ENCODE results near the gene PRKCA.

PRKCA gene

GRCh38 chr17:66525338-66525737, 222.9 kb downstream of the PRKCA start:
- no peak for DNase-seq

GRCh38 chr17:66526827-66527226, 224.4 kb downstream of the PRKCA start:
- no peak for DNase-seq

DNA sequence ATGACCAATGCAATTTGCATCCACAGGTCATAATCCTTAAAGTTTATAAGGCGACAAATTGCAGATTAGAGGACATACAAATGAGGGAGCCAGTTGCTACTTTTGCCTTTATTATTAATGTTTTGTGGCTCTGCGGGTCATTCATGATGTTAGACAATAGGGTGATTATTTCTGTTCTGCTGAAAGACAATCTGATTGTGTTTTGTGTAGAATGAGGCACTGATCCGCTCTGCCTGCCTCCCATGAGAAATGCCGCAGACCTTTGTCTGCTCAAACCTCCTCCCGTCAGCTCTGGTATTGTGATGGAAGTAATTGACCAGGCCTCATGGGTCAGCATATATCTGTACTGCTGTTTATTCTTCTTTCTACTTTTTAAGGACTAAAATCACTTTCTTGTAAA, 224.9 kb downstream of the PRKCA start:
- DNase-seq: no peak

DNA sequence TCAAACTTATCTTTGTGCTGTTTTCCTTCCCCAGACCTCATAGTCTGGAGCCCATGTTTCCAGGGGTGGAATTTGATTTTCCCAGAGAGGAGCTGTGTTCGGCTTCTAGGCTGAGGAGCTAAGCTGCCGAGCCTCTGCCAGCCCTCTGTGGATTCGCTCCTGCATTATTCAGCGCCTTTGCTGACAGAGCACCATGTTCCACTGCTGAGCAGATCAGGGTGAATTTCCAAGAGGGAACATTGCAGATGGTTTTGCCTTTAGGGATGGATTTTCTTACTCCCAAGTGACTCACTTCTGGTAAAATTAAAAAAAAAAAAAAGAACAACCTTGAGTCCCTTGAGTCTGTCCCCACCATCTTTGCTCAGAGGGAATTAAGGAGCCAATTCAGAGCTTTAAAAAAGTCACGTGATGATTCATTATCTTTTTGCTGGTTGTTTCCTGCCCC, 229.5 kb downstream of the PRKCA start:
- DNase-seq: no peak

DNA sequence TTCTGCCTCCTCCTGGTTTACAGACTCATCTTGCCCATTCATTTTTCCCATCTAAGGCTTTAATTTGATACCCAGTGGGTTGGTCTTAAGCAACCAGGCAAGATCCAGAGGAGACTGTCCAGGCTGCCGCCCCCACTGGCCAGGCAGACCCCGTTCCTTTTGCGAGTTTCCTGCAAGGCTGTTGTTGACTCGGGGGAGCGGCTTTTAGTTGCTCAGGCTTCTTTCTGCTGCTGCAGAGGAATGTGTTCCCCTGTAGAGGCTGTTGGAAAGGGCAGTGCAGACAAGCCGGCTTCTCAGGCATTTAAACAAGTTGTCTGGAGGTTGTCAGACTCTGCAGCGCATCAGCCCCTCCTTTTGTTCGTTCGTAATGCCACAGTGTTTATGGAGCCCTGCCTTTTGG, 231.2 kb downstream of the PRKCA start:
- DNase-seq: no peak

DNA sequence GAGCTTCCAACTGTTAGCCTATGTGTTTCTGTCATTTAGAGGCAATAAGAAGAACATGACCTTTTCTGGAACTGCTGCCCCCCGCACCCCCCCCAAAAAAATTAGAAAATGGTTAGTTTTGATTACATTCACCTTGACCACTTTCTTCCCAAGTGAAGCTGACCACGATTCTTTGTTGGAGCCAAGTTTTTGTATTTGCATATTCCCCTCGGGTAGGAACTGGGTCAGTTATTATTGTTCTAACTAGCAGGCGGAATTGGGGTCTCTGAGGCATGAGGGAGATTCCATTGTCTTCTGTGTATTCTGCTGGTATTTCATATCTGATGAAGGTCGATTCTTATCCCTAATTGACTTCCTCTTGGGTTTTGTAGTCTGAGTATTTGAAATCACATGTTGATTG, 231.6 kb downstream of the PRKCA start:
- no peak for DNase-seq

- no peak for DNase-seq
Observed at GRCh38 chr17:66535611-66536010, 233.2 kb downstream of the PRKCA start.

DNA sequence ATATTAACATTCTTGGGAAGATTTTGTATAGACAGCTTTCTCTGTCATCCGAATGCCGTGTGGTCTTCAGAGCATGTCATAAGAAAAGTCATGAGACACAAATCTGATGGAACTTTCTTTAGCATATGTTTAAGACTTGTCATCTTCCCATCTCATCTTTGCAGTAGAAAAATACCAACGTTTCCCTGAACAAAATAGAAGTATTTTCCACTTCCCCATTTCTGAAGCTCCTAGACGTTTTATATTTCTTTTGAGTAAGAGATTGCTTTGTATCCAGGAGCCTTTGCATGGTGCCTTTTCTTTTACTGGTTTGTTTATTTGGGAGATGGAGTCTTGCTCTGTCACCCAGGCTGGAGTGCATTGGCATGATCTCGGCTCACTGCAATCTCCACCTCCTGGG, 235.1 kb downstream of the PRKCA start:
- no peak for DNase-seq

DNA sequence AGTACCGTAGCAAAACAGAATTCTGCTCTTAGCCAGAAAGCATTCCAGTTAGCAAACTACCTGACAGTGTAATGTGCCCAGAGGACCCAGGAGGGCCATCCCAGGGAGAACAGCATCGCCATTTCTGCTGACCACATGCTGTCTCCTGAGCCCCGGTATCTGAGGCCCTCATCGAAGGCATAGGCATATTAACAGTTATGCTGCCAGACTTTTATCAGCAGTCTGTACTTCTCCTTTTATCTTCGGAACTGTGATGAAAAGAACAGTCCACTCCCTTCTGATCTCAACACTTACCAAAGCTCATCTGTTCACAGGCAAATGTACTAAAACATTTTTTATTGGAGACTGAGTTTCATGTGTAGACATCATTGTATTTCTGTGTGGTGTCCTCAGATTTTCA, 236.4 kb downstream of the PRKCA start:
- DNase-seq: no peak

GRCh38 chr17:66540131-66540781, 237.8 kb downstream of the PRKCA start:
- no peak for DNase-seq

DNA sequence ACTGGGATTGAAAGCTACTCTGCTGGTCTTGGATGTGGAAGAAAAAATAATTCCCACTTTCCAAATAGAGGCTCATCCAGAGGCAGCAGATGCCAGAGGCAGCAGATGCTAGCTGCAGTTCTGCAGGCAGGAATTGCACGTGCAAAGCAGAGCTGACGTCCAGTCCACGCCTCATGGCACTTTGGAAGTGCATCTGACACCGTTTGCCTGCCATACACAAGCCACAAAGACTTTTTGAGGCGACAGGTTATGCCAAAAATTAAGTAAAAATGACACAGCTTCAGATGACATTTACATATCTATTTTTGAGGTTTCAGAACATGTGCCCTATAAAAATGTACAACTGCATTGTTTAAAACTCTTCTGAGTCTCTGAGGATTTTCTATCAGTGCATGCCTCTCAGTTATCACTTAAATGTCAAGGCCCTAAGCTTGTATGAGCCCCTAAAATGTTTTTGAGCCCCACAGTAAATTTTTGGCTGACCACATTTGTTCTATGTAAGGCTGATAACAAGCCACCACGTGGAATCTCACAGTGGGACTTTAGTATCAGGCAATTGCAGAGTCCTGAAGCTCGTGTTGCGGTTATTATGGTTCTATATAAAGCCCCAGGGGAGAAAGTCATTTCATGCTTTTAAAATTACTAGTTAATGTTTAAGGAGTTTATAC, 239.2 kb downstream of the PRKCA start:
- no peak for DNase-seq

- DNase-seq: no peak
Observed at GRCh38 chr17:66542129-66542966, 239.9 kb downstream of the PRKCA start.

DNA sequence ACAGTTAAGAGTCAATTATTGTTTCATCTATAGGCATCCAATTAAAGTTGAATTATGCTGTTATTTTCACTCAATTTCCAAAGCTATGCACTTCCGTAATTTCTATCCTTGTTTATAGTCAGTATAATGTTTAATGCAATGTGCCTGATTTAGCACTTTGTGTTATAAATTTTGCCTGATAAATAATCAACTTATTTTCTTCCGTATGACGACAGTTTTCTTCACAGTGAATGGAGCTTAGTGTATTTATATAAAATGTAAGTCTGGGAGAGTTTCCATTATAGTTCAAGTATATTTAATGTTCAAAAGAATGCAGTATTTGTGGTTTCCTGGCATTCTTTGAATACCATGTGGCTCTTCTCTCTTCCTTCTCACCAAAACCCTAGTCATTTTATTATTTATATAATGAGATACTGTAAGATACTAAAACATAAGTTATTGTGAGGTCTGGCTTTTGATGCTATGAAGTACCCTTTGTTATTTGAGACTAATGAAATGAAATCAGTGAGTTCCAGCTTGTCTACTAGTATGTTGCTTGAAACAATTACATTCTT, 240.6 kb downstream of the PRKCA start:
- no peak for DNase-seq

DNA sequence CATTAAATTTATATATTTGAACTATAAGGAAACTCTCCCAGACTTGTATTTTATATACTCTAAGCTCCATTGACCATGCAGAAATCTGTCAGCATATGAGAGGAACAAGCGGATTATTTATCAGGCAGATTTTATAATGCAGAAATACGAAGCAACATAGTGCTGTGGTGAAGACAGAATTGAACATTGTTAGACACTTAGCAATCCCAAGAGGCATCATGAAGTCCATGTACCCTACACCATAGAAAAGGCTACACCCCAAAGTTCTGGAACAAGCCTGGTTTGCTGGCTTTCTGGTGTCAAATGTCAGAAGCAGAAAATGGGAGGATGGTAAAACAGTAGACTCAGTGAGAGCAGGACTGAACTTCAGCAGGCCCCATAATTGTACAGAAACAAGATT, 241.1 kb downstream of the PRKCA start:
- no peak for DNase-seq

- DNase-seq: no peak
Observed at GRCh38 chr17:66545918-66546317, 243.5 kb downstream of the PRKCA start.

GRCh38 chr17:66547151-66547865, 244.9 kb downstream of the PRKCA start:
- no peak for DNase-seq

DNA sequence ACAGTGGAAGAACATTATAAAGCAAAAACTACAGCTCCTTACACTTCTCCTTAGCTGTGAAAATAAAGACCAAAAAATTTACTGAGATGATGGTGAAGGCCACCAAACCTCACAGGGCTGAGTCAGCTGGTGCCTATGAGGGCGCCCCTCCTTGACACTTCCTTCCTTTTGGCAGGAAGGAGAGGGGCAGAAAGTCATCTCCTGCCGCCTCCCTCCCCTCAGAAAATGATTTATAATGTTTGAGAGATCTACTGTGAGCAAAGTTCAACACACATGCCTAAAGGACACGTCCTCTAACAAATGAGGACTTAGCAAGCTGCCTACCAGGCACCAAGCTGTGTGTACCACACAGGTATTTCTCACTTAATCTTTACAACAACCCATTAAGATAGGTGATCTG, 245.7 kb downstream of the PRKCA start:
- DNase-seq: peak; percentile 10

- DNase-seq: no peak
Observed at GRCh38 chr17:66548659-66549310, 246.4 kb downstream of the PRKCA start.

DNA sequence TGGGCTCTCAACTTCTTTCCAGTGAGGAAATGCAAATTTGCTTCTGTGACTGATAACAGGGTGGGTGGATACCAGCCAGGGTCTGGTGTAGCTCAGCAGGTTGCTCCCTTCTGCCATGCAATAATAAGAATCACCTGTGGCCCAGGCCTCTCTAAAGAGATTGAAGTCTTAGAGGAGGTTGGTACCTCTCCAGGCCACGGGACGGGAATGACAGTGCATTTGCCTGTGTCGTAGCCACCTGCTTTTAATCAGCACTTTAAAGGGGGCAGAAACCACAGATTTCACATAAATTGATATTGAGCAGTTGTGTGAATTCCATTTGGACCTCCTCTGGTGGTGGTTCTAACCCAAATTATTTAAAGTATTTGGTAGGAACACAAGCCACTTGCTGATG, 246.9 kb downstream of the PRKCA start:
- DNase-seq: no peak

DNA sequence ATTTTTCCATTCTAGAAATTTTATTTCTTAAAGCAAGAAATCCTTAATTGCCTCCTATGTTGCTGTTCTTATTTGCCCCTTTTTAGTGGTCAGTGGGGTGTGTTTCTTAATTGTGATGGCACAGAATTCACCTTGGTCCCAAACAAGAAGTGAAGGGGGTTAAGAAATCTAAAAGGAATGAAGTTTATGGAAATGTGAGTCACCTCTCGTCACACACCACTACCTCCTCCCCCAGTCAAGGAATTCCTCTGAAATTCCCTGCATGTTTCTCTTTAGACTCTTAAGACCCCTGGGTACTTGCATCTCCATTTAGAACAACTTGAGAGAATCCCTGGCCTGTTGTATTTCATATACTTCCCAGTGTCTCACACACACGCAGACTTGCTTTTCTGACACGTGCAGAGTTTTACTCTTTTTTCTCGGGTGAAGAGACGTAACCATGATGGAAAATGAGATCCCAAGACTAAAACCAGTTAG, 247.4 kb downstream of the PRKCA start:
- no peak for DNase-seq

GRCh38 chr17:66551839-66552238, 249.4 kb downstream of the PRKCA start:
- DNase-seq: no peak

- no peak for DNase-seq
Observed at GRCh38 chr17:66552371-66552770, 250.0 kb downstream of the PRKCA start.

Data from central memory CD4-positive, alpha-beta T cell (primary cell).